Hippocampal formation (tissue), 2 donors: ENCODE data around the gene VPS18.

Experiments
- DNase-seq, 2 donors: peaks; one replicate each; lab custom pipeline; 2025; lab: John Stamatoyannopoulos, UW

Gene VPS18

GRCh38 chr15:40900256-40901052, 6.2 kb downstream of the VPS18 start:
- DNase-seq, result no peak

- DNase-seq, result no peak
These were observed 6.8 kb downstream of the VPS18 start for GRCh38 chr15:40901053-40901443.

GRCh38 chr15:40902605-40903561, 8.6 kb downstream of the VPS18 start:
- DNase-seq, result peak; percentile 2 to 36

DNA sequence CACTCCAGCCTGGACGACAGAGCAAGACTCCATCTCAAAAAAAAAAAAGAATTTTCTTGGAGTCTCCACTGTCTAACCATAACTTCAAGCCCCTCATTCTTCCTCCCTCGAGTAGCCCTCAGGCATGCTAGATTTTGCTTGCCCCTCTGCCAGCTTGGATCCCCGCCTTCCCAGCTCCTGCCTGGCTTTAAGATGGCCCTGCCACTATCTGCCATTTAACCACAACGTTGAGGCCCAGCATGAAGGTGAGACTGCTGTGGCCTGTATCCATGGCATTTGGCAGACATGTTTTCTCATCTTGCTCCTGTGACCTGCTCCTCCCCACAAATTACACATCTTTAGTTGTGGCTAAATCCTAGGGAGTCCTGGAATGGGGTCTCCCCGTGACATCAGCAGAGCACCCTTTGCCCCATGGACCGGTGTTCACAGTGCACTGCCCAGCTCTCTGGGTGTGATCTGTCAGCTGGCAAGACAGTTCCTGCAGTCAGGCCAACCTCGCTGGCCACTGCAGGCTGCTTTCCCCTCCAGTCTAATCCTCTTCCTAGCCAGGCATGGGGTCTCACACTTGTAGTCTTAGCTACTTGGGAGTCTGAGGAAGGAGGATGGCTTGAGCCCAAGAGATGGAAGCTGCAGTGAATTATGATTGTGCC, 10.4 kb downstream of the VPS18 start:
- DNase-seq, result no peak

- DNase-seq, result peak; percentile 26 to 57
These were observed 12.1 kb downstream of the VPS18 start for GRCh38 chr15:40906091-40906990.

DNA sequence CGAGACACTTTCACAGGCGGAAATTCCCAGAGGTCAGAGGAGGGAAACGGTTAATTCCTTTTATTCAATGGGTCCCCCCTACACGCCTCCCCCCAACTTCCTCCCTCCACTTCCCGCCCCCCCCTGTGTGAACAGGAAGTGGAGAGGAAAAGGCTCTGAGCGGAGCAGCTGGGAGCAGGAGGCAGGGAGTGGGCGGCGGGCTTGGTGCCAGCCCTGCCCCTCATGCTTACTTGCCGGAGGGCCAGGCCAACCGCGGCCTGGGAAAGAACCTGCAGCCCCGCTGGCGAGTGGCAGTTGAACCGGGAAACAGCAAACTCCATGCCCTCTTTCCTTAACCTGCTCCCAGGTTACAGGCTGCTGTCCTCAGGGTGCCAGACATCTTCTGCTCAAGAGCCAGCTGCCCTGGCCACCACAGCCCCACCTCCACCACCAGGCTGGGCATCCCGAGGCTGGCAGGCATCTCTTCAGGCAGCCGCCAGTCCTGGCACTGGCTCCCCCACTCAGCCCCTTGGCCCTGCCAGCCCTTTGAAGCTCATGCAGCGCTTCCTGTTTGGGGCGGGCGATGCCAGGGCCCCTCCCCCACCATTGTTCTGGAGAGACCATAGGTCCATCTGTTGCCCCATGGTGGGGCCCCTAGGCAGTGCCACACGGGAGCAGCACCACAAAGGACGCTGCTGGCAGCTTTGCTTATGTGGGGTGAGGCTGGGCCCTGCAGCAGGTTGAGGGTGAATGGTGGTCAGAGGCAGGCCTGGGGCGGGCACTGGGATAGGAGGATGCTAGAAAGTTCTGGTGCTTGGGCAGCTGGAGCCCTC, 12.9 kb downstream of the VPS18 start:
- DNase-seq, result peak in 1 of 2 donors; percentile 29

GRCh38 chr15:40908095-40908494, 13.8 kb downstream of the VPS18 start:
- DNase-seq, result no peak

DNA sequence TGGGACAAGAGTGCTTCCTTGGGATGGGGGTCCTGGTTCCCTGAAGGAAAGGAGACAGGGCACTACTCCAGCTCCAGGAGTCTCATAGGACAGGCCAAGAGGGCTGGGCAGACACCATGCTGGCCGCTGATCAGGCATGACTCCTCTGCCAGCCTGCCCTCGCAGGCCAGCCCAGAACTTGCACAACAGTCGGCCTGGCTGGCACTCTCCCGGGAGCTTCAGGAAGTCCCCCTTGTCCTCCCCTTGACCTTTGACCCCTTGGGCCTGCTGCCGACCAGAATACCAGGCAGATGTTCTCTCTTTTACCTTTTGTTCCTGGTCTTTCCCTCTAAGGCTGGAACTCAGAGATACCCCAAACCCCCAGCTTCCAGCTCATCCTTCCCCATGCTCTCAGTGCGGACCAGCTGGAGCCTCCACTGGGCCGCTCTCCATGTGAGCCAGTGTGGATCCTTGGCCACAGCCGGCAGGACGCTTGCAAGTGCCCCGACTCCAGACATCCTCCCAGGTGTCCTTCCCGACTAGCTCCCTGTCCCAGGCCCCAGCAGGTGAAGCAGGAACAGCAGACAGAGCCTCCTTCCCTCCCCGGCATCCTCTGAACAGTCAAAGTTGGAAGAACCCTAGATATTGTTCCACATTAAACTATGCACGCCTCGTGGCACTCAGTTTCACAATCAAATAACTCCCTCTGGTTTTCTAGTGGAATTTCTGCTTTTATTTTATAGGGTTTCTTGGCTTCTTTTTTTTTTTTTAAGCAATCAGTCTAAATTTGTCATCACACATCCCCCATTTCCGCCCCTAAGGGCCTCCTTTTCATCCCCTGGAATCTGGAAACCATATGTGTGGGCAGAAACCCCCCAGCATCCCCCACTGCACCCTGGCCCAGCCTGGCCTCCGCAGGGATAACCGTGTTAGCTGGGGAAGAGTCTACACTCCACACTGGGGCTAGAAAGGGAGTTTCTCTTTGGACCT, 15.7 kb downstream of the VPS18 start:
- DNase-seq, result no peak

GRCh38 chr15:40911141-40911540, 16.9 kb downstream of the VPS18 start:
- no peak for DNase-seq

DNA sequence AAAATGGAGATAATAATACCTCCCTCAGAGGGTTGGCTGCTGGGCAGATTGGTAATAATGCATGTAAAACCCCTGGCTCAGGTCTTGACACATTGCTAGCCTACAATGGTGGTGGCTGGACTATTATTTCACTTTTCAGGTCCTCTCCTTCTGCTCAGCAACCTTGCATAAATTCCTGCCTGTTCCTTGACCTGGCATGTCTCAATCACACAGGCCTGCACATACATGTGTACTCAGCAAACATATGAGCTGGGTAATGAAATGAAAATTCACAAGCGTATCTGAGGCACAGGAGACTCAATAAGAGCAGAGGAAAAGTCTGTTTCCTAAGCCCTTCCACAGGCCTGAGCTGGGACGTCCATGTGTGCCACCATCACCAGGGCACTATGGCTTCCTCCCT, 17.4 kb downstream of the VPS18 start:
- no peak for DNase-seq

DNA sequence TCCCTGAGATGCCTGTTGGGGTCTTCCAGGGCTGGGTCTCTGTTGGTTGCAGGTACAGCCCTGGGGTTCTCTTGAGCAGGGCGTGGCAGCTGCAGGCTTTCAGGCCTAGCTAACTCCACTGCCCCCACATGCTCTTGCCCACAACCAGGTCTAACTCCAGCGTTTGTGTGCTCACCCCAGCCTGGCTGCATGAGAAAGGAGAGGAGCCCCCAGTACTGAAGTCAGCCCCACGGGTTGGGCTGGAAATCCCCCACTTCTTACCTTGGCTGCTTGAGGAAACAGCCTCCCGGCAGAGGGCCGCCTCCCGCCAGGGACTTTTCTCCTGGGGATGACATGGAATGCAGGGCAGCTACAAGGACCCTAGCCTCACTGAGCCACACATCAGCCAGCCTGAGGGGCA, 18.2 kb downstream of the VPS18 start:
- no peak for DNase-seq

GRCh38 chr15:40914013-40914412, 19.8 kb downstream of the VPS18 start:
- DNase-seq, result no peak

DNA sequence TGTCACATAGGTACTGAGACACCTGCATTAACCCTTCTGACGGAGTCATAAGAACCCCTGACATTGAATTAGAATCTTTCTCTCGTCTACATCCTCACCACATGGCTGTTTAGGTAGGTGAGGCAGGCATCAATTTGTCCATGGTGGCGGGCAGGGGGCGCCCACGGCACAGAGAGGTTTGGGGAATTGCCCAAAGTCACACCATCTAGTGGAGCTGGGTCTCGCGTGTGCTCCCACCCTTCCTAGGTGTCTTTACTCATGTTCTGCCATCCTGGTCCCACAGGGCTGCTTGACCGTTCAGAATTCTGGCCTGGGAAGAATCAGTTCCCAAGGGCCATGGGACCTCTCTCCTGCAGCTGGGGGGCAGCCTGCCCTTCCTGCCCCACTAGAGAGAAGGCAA, 20.2 kb downstream of the VPS18 start:
- DNase-seq, result no peak

DNA sequence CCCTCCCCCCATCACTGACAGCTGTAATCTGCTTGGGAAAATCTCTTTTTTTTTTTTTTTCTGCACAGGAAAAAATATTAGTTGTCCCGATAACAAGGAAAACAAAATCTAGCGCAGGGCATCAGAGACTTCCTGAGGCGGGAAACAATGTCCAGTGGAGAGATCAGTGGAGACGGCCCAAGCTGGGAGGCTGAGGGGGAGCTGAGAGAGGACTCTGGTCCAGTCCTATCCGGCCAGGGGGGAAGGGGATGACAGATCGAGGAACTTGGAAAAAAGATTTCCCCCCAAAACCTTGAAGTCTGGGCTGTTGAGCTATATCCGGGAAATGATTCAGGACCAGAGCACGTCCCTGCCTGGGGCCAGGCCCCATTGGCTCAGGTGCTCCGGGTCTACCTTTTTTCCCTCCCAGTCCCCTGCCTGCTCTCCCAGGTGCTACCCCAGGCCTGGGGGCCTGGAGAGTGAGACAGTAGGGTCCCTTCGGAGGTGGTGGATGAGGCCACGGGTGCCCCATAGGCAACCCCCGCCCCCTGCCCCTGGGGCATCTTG, 20.9 kb downstream of the VPS18 start:
- no peak for DNase-seq

GRCh38 chr15:40915679-40916078, 21.4 kb downstream of the VPS18 start:
- DNase-seq, result no peak

DNA sequence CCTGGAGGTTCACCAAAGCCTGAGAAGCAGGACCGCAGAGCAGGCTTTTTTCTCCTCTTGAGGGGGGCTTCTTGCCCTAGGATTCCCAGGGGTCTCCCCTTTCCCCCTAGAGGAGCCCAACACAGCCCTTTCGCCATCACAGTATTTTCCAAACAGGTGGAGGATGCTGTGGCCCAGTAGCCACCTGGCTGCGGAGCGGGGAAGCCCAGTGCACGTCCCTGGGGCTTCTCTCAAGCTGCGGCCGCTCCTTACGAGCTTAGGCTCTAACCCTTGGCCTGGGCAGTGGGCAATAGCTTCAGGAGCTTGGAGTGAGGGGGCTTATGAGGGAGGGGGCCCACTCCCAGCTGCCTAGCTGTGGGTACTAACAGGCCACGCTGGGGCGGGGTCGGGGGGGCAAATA, 23.3 kb downstream of the VPS18 start:
- DNase-seq, result no peak

GRCh38 chr15:40918146-40918798, 24.0 kb downstream of the VPS18 start:
- no peak for DNase-seq

GRCh38 chr15:40918799-40919392, 24.6 kb downstream of the VPS18 start:
- no peak for DNase-seq
